SK-N-DZ (cell line): Measurements from ENCODE around the gene PLEKHG1. TPM values are rescaled to one million over a fixed set of nuclear protein-coding genes. Genes with fewer than 3 reads are reported as not detected.
A peak's percentile ranks its signal among the peaks of the same experiment; 100 is the strongest.

ENCODE experiments used
- DNase-seq: peaks from one replicate; pipeline ENCODE4 v3.0.0-alpha.2; 2015; ENCODE audit warnings: low spot score
- polyA plus RNA-seq, 2 experiments: library from polyadenylated mRNA; depleted of rRNA; stranded (reverse); fragments of >200 nt; gene quantifications; 2 replicates each; pipeline ENCODE4 v1.2.3, GENCODE V29; 2014

The PLEKHG1 gene
- 0.07 TPM in 1 of 2 replicates, not detected in the other for polyA plus RNA-seq (2014; cell fraction: cytosol; rRNA removed)
- polyA plus RNA-seq (2014; cell fraction: nucleus; rRNA removed): not detected in 2 replicates

- no peak for DNase-seq
Observed at GRCh38 chr6:150599199-150600009, at the start of gene PLEKHG1. Gene PLEKHG1 (plus strand): TSS chr6:150599885. CDS start chr6:150733682, 133,797 bp downstream.

- DNase-seq: no peak
Observed at GRCh38 chr6:150550244-150550643, 49.4 kb upstream of the PLEKHG1 start.

GRCh38 chr6:150557043-150557599 is 42.6 kb upstream of the PLEKHG1 start:
- DNase-seq: no peak

- DNase-seq: no peak
Observed at GRCh38 chr6:150560004-150560883, 39.4 kb upstream of the PLEKHG1 start.

- no peak for DNase-seq
Observed at GRCh38 chr6:150560884-150561219, 38.8 kb upstream of the PLEKHG1 start.

GRCh38 chr6:150565945-150566344 is 33.7 kb upstream of the PLEKHG1 start:
- DNase-seq: no peak

DNA sequence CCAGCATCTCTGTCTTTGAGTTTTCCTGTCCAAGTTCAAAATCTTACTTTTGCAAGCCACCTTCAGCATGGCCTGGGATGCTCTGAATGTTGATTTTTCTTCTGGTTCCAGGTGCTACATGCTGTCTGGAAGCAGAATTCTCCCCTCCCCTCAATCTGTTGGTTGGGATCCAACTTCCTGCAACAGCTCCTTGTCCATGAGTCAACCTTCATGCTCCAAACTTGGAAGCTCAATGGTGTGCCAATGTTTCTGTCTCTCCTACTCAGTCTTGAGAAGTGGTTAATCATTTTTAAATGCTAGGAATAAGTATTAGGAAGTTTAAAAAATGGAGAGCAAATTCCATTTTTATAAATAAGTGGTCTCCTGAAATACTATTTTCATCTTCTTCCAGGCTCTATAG is 33.2 kb upstream of the PLEKHG1 start:
- no peak for DNase-seq

DNA sequence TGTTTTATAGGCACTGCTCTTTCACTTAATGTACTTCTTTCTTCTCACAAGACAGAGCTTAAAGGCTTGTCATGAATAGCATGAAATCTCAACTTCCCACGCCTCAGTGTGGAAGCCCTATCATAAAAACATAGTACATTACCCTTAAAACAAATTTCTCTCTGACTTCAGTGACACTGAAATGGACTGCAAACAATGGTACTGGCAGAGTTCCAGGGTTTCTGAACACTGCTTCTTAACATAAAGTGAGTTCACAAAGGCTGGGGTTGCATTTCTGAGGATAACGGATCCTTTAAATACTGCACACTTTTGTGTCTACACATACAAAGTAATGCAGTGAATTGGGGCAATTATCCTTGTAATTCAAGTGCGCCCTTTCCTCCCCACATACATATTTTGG is 32.3 kb upstream of the PLEKHG1 start:
- no peak for DNase-seq

GRCh38 chr6:150567823-150568383 is 31.8 kb upstream of the PLEKHG1 start:
- DNase-seq: no peak

DNA sequence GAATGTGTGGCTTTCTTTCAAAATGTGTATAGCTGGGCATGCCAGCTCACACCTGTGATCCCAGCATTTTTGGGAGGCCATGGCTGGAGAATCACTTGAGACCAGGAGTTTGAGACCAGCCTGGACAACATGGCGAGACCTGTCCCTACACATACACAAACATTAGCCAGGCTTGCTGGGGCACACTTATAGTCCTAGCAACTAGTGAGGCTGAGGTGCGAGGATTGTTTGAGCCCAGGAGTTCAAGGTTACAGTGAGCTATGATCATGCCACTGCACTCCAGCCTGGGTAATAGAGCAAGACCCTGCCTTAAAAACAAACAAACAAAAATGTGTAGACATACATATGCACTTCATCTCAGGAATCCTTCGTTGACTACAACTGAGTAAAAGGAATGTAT is 31.1 kb upstream of the PLEKHG1 start:
- no peak for DNase-seq

GRCh38 chr6:150569161-150569560 is 30.5 kb upstream of the PLEKHG1 start:
- DNase-seq: no peak

GRCh38 chr6:150573041-150573681 is 26.5 kb upstream of the PLEKHG1 start:
- peak; percentile 4 for DNase-seq

DNA sequence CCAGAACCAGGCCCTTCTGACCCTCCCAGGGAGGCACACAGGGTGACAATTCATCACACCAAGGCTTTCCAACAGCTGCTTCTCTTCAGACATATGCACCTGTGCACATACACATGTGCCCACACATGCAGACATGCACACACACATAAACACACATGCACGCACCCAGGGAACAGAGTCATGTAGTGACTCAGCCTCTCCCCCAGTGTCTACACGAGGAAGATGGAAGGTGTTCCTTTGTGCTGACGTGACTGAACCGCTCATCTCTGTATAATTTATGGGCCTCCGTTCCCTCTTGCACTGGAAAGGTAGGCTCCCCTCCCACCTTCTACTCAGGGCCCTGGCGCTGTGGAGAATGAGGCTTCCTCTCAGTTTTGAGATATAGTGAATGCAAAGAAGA is 23.8 kb upstream of the PLEKHG1 start:
- DNase-seq: no peak

DNA sequence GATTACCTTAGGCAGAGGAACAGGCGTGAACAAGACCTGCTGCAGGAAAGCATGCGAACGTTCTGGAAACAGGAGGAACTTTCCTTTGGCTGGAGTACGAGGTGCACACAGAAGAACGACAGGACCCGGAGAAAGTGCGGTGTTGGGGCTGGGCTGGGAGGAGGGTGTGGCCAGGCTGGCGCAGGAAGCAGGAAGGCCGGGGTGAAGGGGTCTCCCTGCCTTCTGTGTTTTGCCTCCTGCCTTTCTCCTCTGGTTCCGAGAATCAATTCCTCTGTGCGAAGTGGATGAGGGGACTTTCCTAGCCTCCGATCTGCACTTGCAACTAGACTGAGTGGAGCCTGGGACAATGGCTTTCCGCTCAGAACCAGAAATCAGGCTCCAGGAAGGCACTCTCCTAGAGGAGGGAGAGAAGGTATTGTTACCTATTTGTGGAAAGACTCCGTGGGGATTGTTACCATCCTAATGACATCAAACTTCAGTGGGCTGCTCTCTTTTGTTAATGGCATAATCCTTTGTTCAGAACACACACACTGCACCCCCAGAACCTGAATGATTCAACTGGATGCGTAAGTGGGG is 22.9 kb upstream of the PLEKHG1 start:
- DNase-seq: no peak

GRCh38 chr6:150579611-150580010 is 20.1 kb upstream of the PLEKHG1 start:
- no peak for DNase-seq

DNA sequence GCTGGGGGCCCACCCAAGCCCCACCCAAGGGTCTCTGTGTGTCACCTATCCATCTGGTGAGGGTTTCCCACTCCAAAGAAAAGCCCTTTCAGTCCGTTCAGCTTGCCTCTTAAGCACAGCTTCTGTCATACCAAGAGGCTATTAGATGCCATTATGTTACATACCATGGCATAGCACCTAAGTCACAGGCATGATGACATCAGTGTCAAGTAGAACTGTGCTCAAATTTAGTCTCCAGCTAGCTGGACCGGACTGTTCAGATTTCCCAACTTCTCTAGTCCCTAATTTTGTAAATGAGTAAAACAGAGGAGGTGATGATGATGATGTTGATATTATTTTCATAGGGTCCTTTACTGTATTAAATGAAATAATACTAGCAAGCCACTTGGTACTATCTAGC is 19.2 kb upstream of the PLEKHG1 start:
- no peak for DNase-seq

GRCh38 chr6:150584065-150584464 is 15.6 kb upstream of the PLEKHG1 start:
- DNase-seq: no peak

DNA sequence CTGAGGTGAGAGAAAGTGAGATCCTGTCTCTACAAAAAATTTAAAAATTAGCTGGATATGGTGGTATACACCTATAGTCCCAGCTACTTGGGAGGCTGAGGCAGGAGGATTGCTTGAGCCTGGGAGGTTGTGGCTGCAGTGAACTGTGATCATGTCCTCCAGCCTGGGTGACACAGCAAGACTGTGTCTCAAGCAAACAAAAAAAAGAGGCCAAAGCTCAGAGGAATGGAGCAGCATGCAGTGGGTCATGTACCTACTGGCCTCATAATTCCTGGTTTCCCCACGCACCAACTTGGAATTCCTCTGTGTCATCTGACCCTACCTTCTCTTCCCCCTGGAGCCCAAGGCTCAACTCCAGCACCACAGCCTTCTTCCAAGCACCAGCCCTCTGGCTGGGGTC is 15.1 kb upstream of the PLEKHG1 start:
- DNase-seq: no peak

- no peak for DNase-seq
Observed at GRCh38 chr6:150586850-150587359, 12.8 kb upstream of the PLEKHG1 start.

- no peak for DNase-seq
Observed at GRCh38 chr6:150587637-150588036, 12.0 kb upstream of the PLEKHG1 start.
